Omental fat pad (tissue), 4 donors: ENCODE measurements around the gene DAAM1. TPM values are rescaled to one million over a fixed set of nuclear protein-coding genes. Genes with fewer than 3 reads are reported as not detected.

Experiments
- ATAC-seq: fragments of 150-250 bp; one replicate; pipeline ENCODE4 v1.9.1; 2016; ENCODE audit warnings: mild to moderate bottlenecking, moderate library complexity; ENCODE audit not compliant: low FRiP score
- DNase-seq: peaks from one replicate; pipeline ENCODE4 v3.0.0-alpha.2; 2019; ENCODE audit warnings: low spot score
- CTCF ChIP-seq, 3 donors: fragments of 450-650 bp; IDR thresholded peaks; one replicate each; pipeline ENCODE4 v1.5.1; 2016 to 2017; ENCODE audit warnings: antibody characterized with exemption in 3 of 3, mild to moderate bottlenecking in 3 of 3, moderate library complexity in 2 of 3
- total RNA-seq, 4 donors: library from RNA; depleted of rRNA; stranded (reverse); fragments of >200 nt; gene quantifications; one replicate each; pipeline ENCODE4 v1.1.0, GENCODE V29; 2016

DAAM1 gene
- total RNA-seq, 4 donors from 2014 or later = 49.8 to 73.6 (median 51.6) TPM

- ATAC-seq (no peak), DNase-seq (no peak)
- no peak for TF ChIP-seq CTCF (IDR thresholded peaks at IDR 0.05)
Observed at GRCh38 chr14:59306775-59307174, 118.3 kb downstream of the DAAM1 start.

GRCh38 chr14:59308086-59308485 is 119.6 kb downstream of the DAAM1 start:
- DNase-seq = no peak
- TF ChIP-seq CTCF (IDR thresholded peaks at IDR 0.05) = no peak
- ATAC-seq = no peak

GRCh38 chr14:59308673-59309072 is 120.2 kb downstream of the DAAM1 start:
- no peak for TF ChIP-seq CTCF (IDR thresholded peaks at IDR 0.05)
- no peak for ATAC-seq
- DNase-seq = no peak

- no peak for ATAC-seq
- no peak for TF ChIP-seq CTCF (IDR thresholded peaks at IDR 0.05)
- DNase-seq = no peak
Observed at GRCh38 chr14:59309291-59309900, 120.9 kb downstream of the DAAM1 start.

- no peak for TF ChIP-seq CTCF (IDR thresholded peaks at IDR 0.05)
- ATAC-seq (no peak), DNase-seq (no peak)
Observed at GRCh38 chr14:59310633-59311032, 122.2 kb downstream of the DAAM1 start.

- no peak for TF ChIP-seq CTCF (IDR thresholded peaks at IDR 0.05)
- ATAC-seq (no peak), DNase-seq (no peak)
Observed at GRCh38 chr14:59311723-59312122, 123.3 kb downstream of the DAAM1 start.

- ATAC-seq (no peak), DNase-seq (no peak)
- no peak for TF ChIP-seq CTCF (IDR thresholded peaks at IDR 0.05)
Observed at GRCh38 chr14:59313144-59313651, 124.7 kb downstream of the DAAM1 start.
